NCI-H146 treated with DMSO at 0.1 percent for 48 hours (cell line): ENCODE data around the gene NPEPL1.
"Not testable (repeated sequence)": the region's sequence is repeated elsewhere in the genome, so short reads cannot be mapped to it uniquely, and the experiment has no call there.

Source experiments
- DNase-seq: peaks from one replicate; lab custom pipeline; 2025; ENCODE audit not compliant: unreplicated experiment; lab: John Stamatoyannopoulos, UW

The NPEPL1 gene

DNA sequence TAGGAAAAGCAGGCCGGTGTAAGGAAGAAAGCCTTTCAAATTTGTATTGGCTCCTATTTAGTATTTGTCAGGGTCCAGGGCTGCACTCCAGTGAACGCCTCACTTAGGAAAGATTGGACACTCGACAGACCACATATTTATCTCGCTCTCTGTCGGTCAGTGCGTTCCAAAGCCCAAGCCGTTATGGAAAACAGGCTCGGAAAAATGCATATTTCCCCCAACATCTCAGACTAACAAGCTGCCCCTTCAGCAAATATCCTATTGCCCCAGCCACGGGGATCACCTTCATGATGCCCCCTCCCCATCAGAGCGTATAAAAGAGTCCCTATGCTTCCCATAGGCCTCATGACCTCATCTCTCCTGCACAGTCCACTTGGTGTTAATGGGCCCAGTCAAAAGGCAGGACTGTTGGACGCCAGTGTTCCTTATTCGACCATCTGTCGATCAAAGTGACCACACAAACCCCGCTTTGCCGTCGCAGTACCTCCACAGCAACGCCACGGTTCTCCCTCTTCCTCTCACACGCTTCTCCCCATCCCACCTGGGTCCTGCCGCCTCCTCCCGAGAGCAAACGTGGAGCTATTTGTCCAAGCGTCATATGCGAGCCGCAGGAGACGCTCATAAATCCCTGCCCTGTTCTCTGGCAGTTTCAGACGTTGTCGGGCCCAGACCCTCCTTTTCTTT is 63.3 kb downstream of the NPEPL1 start:
- DNase-seq, result no peak

DNA sequence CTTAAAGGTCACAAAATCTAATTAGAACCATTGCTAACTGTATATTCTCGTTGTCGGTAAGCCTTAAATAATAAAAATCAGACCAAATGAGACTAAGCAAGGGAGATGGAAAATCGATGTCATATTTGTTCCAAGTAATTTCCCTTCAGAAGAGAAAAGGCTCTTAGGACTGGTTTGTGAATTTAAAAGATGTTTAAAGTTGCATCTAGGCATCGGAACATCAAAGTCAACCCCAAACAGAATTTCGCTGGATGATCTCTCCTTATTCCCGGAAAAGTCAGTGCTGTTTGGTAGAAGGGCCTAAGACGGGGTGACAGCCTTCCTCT is 63.8 kb downstream of the NPEPL1 start:
- DNase-seq, result no peak

DNA sequence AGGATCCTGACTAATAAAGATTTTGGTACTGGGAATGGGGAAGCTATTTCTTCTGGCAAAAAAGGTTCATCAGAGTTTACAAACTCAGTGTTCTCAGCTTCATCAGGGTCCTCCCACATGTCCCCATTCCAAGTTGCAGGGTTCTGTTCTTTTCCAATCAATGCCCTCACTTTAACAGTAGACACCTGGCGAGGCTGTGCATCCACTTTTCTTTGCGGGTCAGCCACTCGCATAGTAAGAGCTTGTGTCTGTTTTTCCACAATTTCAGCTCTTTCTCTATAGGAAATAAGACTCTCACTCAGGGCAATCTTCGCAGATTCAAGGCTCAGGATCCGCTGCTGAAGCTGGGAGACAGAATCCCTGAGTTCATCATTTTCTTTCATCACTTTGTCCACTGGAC is 65.0 kb downstream of the NPEPL1 start:
- not testable (repeated sequence) for DNase-seq

DNA sequence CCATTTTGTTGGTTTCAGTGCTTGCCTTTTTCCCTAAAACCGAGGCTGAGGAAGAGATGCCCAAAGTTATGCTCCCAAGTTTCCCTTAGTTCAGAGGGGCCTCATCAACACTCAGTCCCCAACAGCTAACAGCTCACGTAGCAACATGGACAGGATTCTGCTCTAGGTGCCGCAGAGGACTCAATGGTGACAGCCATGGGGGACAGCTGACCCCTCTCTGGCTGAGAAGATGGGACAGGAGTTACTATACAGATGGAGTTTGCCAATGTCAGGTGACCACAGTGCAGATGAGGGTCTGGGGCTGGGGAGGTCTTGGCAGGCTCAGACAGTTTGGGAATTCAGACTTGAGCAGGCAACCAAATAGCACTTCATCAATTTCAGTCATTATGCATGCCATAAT is 67.3 kb downstream of the NPEPL1 start:
- DNase-seq, result no peak

DNA sequence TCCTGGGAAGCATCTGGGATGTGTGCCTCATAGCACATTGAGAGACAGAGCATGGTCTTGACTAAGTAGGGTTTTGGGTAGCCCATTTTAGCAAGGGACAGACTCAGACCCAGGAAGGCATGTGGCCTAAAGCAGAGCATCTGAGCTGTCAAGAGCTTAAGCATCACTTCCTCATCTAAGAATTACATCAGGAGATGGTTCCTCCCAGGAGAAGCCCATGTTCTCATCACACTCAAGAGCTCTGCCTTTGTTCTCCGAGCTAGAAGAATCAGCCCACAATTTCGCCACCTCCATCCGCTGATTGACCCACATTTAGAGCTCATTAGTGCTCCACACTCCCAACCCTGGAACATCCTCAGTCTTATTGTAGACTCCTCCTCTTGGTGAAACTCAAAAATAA is 68.3 kb downstream of the NPEPL1 start:
- no peak for DNase-seq

DNA sequence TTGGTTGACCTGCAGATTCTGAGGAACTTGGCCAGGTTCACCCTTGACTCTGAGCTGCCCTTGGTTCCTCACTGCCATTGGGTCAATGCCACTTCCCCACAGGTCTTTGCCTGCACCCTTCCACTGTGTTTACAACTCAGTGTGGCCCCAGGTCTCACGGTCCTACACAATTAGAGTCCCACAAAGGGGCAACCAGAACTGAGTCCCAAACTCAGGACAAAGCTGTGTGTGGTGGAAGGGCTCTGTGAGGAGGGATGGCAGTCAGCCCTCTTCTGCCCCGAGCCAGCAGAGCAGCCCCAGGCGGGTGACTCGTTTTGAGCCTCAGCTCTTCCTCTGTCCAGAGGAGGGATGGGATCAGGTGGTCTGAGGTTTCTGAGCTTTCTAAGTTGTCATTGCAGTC is 69.5 kb downstream of the NPEPL1 start:
- no peak for DNase-seq

DNA sequence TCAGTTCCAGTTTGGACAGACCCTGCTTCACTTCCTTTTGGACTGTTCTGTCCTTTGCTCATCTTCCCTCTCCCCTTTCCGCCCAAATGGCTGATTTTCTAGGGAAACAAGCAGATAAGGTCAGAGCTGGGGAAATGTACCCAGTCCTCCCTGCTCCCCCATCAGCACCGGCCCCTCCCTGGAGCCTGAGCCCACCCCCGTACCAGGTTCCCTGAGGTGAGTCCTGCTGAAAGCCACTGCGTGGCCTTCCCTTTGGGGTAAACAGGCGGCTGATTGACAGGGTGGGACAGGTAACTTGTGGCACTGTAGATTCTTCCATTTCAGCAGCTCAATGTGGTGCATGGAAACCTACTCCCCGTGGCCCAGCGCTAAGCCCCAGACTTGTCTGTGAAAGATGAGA is 70.5 kb downstream of the NPEPL1 start:
- no peak for DNase-seq
